ENCODE results near the gene TULP1. TPM values are rescaled to one million over a fixed set of nuclear protein-coding genes. Genes with fewer than 3 reads are reported as not detected.

The TULP1 gene
- total and polyA plus RNA-seq, 2 of the 13 experiments (the other 11 are each of a cell fraction or from before 2014, with no cell fraction given) = not detected

DNA sequence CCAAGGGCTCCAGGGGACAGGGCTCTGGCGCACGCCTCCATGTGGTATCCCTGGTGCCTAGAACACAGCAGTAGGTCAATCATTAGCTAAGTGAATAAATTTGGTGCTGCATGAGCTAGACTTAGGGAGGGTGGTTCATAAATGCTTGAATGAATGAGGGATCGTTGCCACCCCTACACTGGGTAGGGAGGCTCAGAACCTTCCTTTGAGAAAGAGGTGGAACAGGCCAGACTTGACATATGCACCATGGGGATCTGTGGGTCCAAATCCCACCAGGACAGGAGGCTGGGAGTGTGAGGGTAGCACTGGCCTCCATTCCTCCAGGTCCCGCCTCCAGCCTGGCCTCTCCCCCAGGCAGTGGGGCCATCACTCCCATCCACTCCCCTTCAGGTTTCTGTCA, 29.6 kb downstream of the TULP1 start:
- Histone ChIP-seq H3K27me3 (ENCODE audit: control insufficient read depth in 1 of 2, insufficient read depth in 2 of 2, low read length in 2 of 2) (no peaks in the 10 kb centered on the region), H3K4me2 (ENCODE audit: low read depth, low read length) (no peak overlapping the region), H4K20me1 (ENCODE audit: insufficient read depth, low read length) (peaks cover 14% of the 10 kb centered on the region; the same call in 1 of the 2 replicates), H3K36me3 (replicated peaks in 1 of 2; ENCODE audit: control insufficient read depth in 1 of 2, insufficient read depth in 2 of 2, low read length in 2 of 2) (peaks cover 14 to 68% of the 10 kb centered on the region in 2 experiments), H2AFZ (ENCODE audit: low read length) (no peak overlapping the region), H3K4me1 (ENCODE audit: insufficient read depth, low read length) (no peaks in the 10 kb centered on the region), H3K9ac (ENCODE audit: insufficient read depth, low read depth, low read length) (no peak overlapping the region), H3K79me2 (ENCODE audit: insufficient read depth, low read length) (no peaks in the 10 kb centered on the region), H3K27ac (ENCODE audit: extremely low read length, insufficient read depth, low read length) (no peak overlapping the region), H3K9me3 (ENCODE audit: low read length) (no peaks in the 10 kb centered on the region), H3K4me3 (replicated peaks in 1 of 3; ENCODE audit: insufficient read depth in 1 of 3, low read depth in 2 of 3, low read length in 3 of 3) (no peak overlapping the region)
- 94% methylated on average over 4 of the region's 4 CpGs for WGBS (ENCODE audit: low lambda C conversion rate)
- TSS peak; percentile 21 for BruUV-seq (replicated peaks)
- FAIRE-seq (no peak), DNase-seq (ENCODE audit: low spot score) (no peak), ATAC-seq (no peak)
- POLR2A ChIA-PET = interaction anchor here (1.0 to 1.9 kb wide), 2 partner anchors 11 to 14 kb away, joined by 3 to 5 read pairs; partner anchors contain the start of gene TEAD3
- TF ChIP-seq RBM22 (optimal IDR thresholded peaks at IDR 0.05; ENCODE audit: low read length) = peak; percentile 63
- TF ChIP-seq, protein P1, sequence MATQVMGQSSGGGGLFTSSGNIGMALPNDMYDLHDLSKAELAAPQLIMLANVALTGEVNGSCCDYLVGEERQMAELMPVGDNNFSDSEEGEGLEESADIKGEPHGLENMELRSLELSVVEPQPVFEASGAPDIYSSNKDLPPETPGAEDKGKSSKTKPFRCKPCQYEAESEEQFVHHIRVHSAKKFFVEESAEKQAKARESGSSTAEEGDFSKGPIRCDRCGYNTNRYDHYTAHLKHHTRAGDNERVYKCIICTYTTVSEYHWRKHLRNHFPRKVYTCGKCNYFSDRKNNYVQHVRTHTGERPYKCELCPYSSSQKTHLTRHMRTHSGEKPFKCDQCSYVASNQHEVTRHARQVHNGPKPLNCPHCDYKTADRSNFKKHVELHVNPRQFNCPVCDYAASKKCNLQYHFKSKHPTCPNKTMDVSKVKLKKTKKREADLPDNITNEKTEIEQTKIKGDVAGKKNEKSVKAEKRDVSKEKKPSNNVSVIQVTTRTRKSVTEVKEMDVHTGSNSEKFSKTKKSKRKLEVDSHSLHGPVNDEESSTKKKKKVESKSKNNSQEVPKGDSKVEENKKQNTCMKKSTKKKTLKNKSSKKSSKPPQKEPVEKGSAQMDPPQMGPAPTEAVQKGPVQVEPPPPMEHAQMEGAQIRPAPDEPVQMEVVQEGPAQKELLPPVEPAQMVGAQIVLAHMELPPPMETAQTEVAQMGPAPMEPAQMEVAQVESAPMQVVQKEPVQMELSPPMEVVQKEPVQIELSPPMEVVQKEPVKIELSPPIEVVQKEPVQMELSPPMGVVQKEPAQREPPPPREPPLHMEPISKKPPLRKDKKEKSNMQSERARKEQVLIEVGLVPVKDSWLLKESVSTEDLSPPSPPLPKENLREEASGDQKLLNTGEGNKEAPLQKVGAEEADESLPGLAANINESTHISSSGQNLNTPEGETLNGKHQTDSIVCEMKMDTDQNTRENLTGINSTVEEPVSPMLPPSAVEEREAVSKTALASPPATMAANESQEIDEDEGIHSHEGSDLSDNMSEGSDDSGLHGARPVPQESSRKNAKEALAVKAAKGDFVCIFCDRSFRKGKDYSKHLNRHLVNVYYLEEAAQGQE (IDR thresholded peaks at IDR 0.05; ENCODE audit: borderline replicate concordance in 1 of 2, low read depth in 1 of 2, low read length in 2 of 2) = no peak
- intact Hi-C loops (cut with micrococcal nuclease; ENCODE audit: unreplicated experiment) (no loop called here), in situ Hi-C loops (cut with HindIII; ENCODE audit: extremely low pct_ligation_motif_present, low pct_unique_long_range_greater_than_20kb) (no loop called here)
- CTCF ChIA-PET (ENCODE audit: low intra/inter-chr PET ratio, low total read pairs) = no interaction called here

DNA sequence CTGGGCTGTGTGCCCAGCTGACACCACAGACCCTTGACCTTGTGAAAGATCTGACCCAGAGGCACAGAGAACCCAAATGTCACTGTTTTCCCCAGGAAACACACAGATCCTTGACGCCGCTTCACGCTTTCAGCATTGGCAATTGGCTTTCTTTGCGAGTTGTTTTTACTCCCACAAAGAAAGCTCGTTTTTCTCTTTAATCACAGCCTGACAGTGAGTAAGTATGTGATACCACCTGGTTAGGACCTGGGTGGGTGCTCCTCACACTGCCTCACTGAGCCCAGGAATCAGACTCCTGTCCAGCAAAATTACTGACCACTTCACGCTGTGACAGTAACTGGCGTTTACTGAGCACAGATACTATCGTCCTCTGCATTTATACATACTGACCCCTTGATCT, 31.5 kb downstream of the TULP1 start:
- H3K9me3 ChIP-seq (ENCODE audit: low read length) = no peaks in the 10 kb centered on the region
- DNase-seq (ENCODE audit: low spot score) (no peak), FAIRE-seq (no peak), ATAC-seq (no peak)
- ChIA-PET POLR2A (interaction anchor here (1.1 to 2.4 kb wide), 2 partner anchors 11 to 17 kb away, joined by 3 to 15 read pairs; no protein-coding TSS in a partner anchor), CTCF (ENCODE audit: low intra/inter-chr PET ratio, low total read pairs) (no interaction called here)
- H3K9ac ChIP-seq (ENCODE audit: insufficient read depth, low read depth, low read length) = no peak overlapping the region
- peaks cover 10 to 62% of the 10 kb centered on the region in 2 experiments for H3K36me3 ChIP-seq (replicated peaks in 1 of 2; ENCODE audit: control insufficient read depth in 1 of 2, insufficient read depth in 2 of 2, low read length in 2 of 2)
- intact Hi-C loops (cut with micrococcal nuclease; ENCODE audit: unreplicated experiment) = no loop called here
- in situ Hi-C loops (cut with HindIII; ENCODE audit: extremely low pct_ligation_motif_present, low pct_unique_long_range_greater_than_20kb) = no loop called here
- peaks cover 13% of the 10 kb centered on the region for H3K4me1 ChIP-seq (ENCODE audit: insufficient read depth, low read length)
- H3K4me2 ChIP-seq (ENCODE audit: low read depth, low read length) = no peak overlapping the region
- no peaks in the 10 kb centered on the region for H3K79me2 ChIP-seq (ENCODE audit: insufficient read depth, low read length)
- no TSS peak for BruUV-seq (replicated peaks)
- H3K27me3 ChIP-seq (ENCODE audit: control insufficient read depth in 1 of 2, insufficient read depth in 2 of 2, low read length in 2 of 2) = no peaks in the 10 kb centered on the region
- no peak overlapping the region for H2AFZ ChIP-seq (ENCODE audit: low read length)
- no peak overlapping the region for H3K4me3 ChIP-seq (replicated peaks in 1 of 3; ENCODE audit: insufficient read depth in 1 of 3, low read depth in 2 of 3, low read length in 3 of 3)
- WGBS (ENCODE audit: low lambda C conversion rate) = 90% methylated on average over 8 of the region's 8 CpGs
- H3K27ac ChIP-seq (ENCODE audit: extremely low read length, insufficient read depth, low read length) = no peak overlapping the region
- H4K20me1 ChIP-seq (ENCODE audit: insufficient read depth, low read length) = peaks cover 4% of the 10 kb centered on the region; the same call in 1 of the 2 replicates
- no peak for TF ChIP-seq RFXAP (CRISPR knock-in tag; IDR thresholded peaks at IDR 0.05; ENCODE audit: borderline replicate concordance)
- no peak for TF ChIP-seq ZNF20 (CRISPR knock-in tag; IDR thresholded peaks at IDR 0.05)
- TF ChIP-seq, protein P2, sequence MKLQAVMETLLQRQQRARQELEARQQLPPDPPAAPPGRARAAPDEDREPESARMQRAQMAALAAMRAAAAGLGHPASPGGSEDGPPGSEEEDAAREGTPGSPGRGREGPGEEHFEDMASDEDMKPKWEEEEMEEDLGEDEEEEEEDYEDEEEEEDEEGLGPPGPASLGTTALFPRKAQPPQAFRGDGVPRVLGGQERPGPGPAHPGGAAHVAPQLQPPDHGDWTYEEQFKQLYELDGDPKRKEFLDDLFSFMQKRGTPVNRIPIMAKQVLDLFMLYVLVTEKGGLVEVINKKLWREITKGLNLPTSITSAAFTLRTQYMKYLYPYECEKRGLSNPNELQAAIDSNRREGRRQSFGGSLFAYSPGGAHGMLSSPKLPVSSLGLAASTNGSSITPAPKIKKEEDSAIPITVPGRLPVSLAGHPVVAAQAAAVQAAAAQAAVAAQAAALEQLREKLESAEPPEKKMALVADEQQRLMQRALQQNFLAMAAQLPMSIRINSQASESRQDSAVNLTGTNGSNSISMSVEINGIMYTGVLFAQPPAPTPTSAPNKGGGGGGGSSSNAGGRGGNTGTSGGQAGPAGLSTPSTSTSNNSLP (IDR thresholded peaks at IDR 0.05; ENCODE audit: low read depth, low read length) = no peak
- TF ChIP-seq, protein P3, sequence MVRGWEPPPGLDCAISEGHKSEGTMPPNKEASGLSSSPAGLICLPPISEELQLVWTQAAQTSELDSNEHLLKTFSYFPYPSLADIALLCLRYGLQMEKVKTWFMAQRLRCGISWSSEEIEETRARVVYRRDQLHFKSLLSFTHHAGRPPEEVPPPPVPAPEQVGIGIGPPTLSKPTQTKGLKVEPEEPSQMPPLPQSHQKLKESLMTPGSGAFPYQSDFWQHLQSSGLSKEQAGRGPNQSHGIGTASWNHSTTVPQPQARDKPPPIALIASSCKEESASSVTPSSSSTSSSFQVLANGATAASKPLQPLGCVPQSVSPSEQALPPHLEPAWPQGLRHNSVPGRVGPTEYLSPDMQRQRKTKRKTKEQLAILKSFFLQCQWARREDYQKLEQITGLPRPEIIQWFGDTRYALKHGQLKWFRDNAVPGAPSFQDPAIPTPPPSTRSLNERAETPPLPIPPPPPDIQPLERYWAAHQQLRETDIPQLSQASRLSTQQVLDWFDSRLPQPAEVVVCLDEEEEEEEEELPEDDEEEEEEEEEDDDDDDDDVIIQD (CRISPR knock-in tag; IDR thresholded peaks at IDR 0.05; ENCODE audit: low read depth) = no peak
- TF ChIP-seq, protein P4, sequence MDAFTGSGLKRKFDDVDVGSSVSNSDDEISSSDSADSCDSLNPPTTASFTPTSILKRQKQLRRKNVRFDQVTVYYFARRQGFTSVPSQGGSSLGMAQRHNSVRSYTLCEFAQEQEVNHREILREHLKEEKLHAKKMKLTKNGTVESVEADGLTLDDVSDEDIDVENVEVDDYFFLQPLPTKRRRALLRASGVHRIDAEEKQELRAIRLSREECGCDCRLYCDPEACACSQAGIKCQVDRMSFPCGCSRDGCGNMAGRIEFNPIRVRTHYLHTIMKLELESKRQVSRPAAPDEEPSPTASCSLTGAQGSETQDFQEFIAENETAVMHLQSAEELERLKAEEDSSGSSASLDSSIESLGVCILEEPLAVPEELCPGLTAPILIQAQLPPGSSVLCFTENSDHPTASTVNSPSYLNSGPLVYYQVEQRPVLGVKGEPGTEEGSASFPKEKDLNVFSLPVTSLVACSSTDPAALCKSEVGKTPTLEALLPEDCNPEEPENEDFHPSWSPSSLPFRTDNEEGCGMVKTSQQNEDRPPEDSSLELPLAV (CRISPR knock-in tag; conservative IDR thresholded peaks at IDR 0.05; ENCODE audit: low read depth) = no peak
